Transverse colon (tissue), 4 donors: ENCODE measurements around the gene IFT88. TPM values are rescaled to one million over a fixed set of nuclear protein-coding genes. Genes with fewer than 3 reads are reported as not detected.

Source experiments
- DNase-seq: peaks from one replicate; pipeline ENCODE4 v3.0.0-alpha.2; 2019
- H3K27ac ChIP-seq, 4 donors: fragments of 200-600 bp; sonication (generic); 2 replicates each; pipeline ENCODE4 v1.5.1; 2016 to 2018; ENCODE audit warnings: inconsistent platforms in 4 of 4
- H3K27me3 ChIP-seq: fragments of 200-600 bp; sonication (generic); 2 replicates; pipeline ENCODE4 v1.5.1; 2017; ENCODE audit warnings: inconsistent platforms
- H3K36me3 ChIP-seq, 4 donors: fragments of 200-600 bp; sonication (generic); 2 replicates each; pipeline ENCODE4 v1.5.1; 2017 to 2019; ENCODE audit warnings: inconsistent platforms in 4 of 4
- H3K4me1 ChIP-seq, 4 donors: fragments of 200-600 bp; sonication (generic); 2 replicates each; pipeline ENCODE4 v1.5.1; 2017 to 2020; ENCODE audit warnings: inconsistent platforms in 4 of 4
- H3K4me3 ChIP-seq, 4 donors: fragments of 200-600 bp; sonication (generic); 1 replicate in 1 of 4; 2 replicates in 3 of 4; pipeline versions ENCODE4 v1.5.1 to v1.6.1; 2017 to 2019; ENCODE audit warnings: inconsistent platforms in 4 of 4
- H3K9me3 ChIP-seq, 2 donors: fragments of 200-600 bp; sonication (generic); 2 replicates each; pipeline ENCODE4 v1.5.1; 2017 to 2019; ENCODE audit warnings: inconsistent platforms in 2 of 2
- CTCF ChIP-seq, 5 experiments: fragments of 200-600 bp in 3 of 5; fragments of 450-650 bp in 2 of 5; sonication (generic) in 3 of 5; IDR thresholded peaks; 1 replicate in 2 of 5; 2 replicates in 3 of 5; pipeline ENCODE4 v1.5.1; 2016 to 2017; ENCODE audit warnings: antibody characterized with exemption in 5 of 5, inconsistent platforms in 3 of 5, mild to moderate bottlenecking in 2 of 5, moderate library complexity in 1 of 5
- EP300 ChIP-seq: sonication (generic); formaldehyde crosslinking; IDR thresholded peaks from one replicate; pipeline ENCODE4 v1.6.1; 2017; ENCODE audit warnings: antibody characterized with exemption, low read depth
- POLR2A ChIP-seq: fragments of 450-650 bp; IDR thresholded peaks from one replicate; pipeline ENCODE4 v1.6.1; 2016; ENCODE audit warnings: antibody characterized with exemption, mild to moderate bottlenecking, moderate library complexity
- POLR2AphosphoS5 ChIP-seq, 3 donors: sonication (generic); formaldehyde crosslinking; IDR thresholded peaks; one replicate each; pipeline ENCODE4 v1.6.1; 2016; ENCODE audit warnings: antibody characterized with exemption in 3 of 3
- WGBS, 2 donors: methylation state at CpG; one replicate each; pipeline ENCODE4 v1.1.5; 2018; ENCODE audit warnings: low coverage in 1 of 2; 5-methylcytosine and 5-hydroxymethylcytosine counted together
- in situ Hi-C, 4 donors: fragments of 200-750 bp; cut with MboI; loops; one replicate each; pipeline versions ENCODE4 v1.15.0 to v1.15.1; 2017; ENCODE audit warnings: low sequenced_read_pairs in 3 of 4, low pct_ligation_motif_present in 1 of 4, low pct_unique_long_range_greater_than_20kb in 1 of 4
- intact Hi-C: fragments of 100-400 bp; cut with DNase I; formaldehyde crosslinking; loops from one replicate; pipeline ENCODE4 v1.15.1; 2023; ENCODE audit warnings: low total_unique reads
- total RNA-seq, 4 donors: library from RNA; depleted of rRNA; stranded (reverse); fragments of >200 nt; gene quantifications; one replicate each; pipeline ENCODE4 v1.1.0, GENCODE V29; 2016

The IFT88 gene
- total RNA-seq, 4 donors from 2014 or later = 3.4 to 22.9 (median 16.6) TPM

DNA sequence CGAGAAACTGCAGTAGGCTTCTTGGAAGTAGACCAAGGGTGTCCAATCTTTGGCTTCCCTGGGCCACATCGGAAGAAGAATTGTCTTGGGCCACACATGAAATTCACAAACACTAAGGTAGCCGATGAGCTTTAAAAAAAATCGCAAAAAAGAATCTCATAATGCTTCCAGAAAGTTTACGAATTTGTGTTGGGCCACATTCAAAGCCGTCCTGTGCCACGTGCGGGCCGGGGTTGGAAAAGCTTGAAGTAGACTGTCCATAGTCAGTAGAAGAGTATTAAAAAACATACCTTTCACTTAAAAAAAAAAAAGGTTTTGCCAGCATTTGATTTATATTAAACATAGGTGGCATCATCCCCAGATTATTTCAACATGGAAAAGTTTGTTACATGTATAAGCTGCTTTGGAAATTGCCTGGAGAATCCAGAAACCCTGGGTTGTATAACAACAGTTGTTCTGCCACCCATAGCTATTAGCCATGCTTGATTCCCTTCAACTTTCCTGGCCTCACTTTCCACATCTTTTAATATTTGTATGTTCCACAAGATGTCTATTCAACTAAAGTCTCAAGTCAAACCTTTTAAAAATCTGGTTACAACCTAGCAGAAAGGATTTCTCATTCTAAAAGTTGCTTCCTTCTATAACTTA lies 1.0 kb downstream of the IFT88 start:
- H3K36me3 ChIP-seq = no peaks in the 10 kb centered on the region
- H3K9me3 ChIP-seq = peaks cover 0 to 5% of the 10 kb centered on the region in 2 donors
- peak overlapping the region; percentile 56 to 68 (median 64) for H3K4me3 ChIP-seq
- in situ Hi-C loops (no loop called here), intact Hi-C loops (no loop called here)
- no peak for DNase-seq
- TF ChIP-seq CTCF (IDR thresholded peaks at IDR 0.05) (no peak), POLR2AphosphoS5 (IDR thresholded peaks at IDR 0.05) (no peak), EP300 (no peak), POLR2A (no peak)
- peaks cover 0 to 16% (median 9%) of the 10 kb centered on the region in 4 donors for H3K4me1 ChIP-seq
- H3K27me3 ChIP-seq = no peaks in the 10 kb centered on the region
- peak overlapping the region; percentile 93 to 97 (median 97) for H3K27ac ChIP-seq
- WGBS, 2 donors = 18 to 29% methylated on average over 9 of the region's 9 CpGs

DNA sequence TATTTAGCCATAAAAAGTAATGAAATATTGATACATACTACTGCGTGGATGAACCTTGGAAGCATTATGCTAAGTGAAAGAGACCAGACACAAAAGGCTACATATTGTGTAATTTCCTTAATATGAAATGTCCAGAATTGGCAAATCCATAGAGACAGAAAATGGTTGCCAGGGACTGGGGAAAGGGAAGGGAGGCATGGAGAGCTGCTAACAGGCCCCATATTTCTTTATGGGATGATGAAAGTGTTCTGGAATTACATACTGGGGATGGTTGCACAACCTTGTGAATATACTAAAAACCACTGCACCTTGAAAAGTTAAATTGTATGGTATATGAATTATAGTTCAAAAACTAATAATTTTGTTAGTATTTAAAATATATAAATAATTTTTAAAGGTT lies 3.6 kb downstream of the IFT88 start:
- Histone ChIP-seq H3K4me1 (peaks cover 0 to 16% (median 9%) of the 10 kb centered on the region in 4 donors), H3K4me3 (no peak overlapping the region), H3K9me3 (peaks cover 0 to 1% of the 10 kb centered on the region in 2 donors), H3K27me3 (no peaks in the 10 kb centered on the region), H3K27ac (no peak overlapping the region), H3K36me3 (peaks cover 0 to 11% (median 2%) of the 10 kb centered on the region in 4 donors)
- TF ChIP-seq EP300 = no peak
- TF ChIP-seq POLR2A = no peak
- no peak for TF ChIP-seq POLR2AphosphoS5 (IDR thresholded peaks at IDR 0.05)
- TF ChIP-seq CTCF (IDR thresholded peaks at IDR 0.05) = no peak
- in situ Hi-C loops (no loop called here), intact Hi-C loops (no loop called here)
- 86 to 92% methylated on average over 1 of the region's 1 CpG for WGBS, 2 donors
- no peak for DNase-seq

- no peak overlapping the region for H3K27ac ChIP-seq
- no peak for TF ChIP-seq CTCF (IDR thresholded peaks at IDR 0.05)
- TF ChIP-seq POLR2A = no peak
- no peak for TF ChIP-seq POLR2AphosphoS5 (IDR thresholded peaks at IDR 0.05)
- TF ChIP-seq EP300 = no peak
- H3K4me1 ChIP-seq = peaks cover 0 to 11% (median 9%) of the 10 kb centered on the region in 4 donors
- H3K36me3 ChIP-seq = peaks cover 0 to 16% (median 5%) of the 10 kb centered on the region in 4 donors
- DNase-seq = no peak
- intact Hi-C loops = no loop called here
- in situ Hi-C loops = no loop called here
- H3K4me3 ChIP-seq = no peak overlapping the region
- H3K9me3 ChIP-seq = peaks cover 0 to 3% of the 10 kb centered on the region in 2 donors
- H3K27me3 ChIP-seq = no peaks in the 10 kb centered on the region
These were observed 4.7 kb downstream of the IFT88 start for GRCh38 chr13:20571676-20572075.

DNA sequence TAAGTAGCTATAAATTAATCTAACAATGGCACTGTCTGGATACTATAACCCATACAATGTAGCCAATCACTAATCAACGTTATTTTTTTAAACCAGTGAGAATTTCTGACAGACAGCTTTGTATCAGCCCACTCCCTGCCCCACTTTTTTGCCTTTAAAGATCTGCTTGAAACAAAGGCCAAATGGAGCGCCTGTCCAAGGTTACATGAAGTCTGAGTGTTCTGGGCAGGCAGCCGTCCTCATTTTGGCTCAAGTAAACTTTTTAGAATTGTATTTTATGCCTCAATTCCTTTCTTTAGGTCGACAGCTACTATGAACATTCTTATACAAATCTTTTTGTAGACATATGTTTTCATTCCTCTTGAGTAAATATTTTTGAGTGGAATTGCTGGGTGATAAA lies 6.2 kb downstream of the IFT88 start:
- in situ Hi-C loops = no loop called here
- no peak overlapping the region for H3K27ac ChIP-seq
- peaks cover 0 to 17% (median 8%) of the 10 kb centered on the region in 4 donors for H3K36me3 ChIP-seq
- 78 to 83% methylated on average over 3 to 4 of the region's 4 CpGs for WGBS, 2 donors
- DNase-seq = no peak
- peaks cover 0 to 4% (median 4%) of the 10 kb centered on the region in 4 donors for H3K4me1 ChIP-seq
- intact Hi-C loops = no loop called here
- peaks cover 0 to 5% of the 10 kb centered on the region in 2 donors for H3K9me3 ChIP-seq
- no peak for TF ChIP-seq CTCF (IDR thresholded peaks at IDR 0.05)
- no peak for TF ChIP-seq POLR2AphosphoS5 (IDR thresholded peaks at IDR 0.05)
- no peak for TF ChIP-seq EP300
- TF ChIP-seq POLR2A = no peak
- no peaks in the 10 kb centered on the region for H3K27me3 ChIP-seq
- no peak overlapping the region for H3K4me3 ChIP-seq
